HCT116 (cell line): ENCODE results near the gene KCNIP3. TPM values are rescaled to one million over a fixed set of nuclear protein-coding genes. Genes with fewer than 3 reads are reported as not detected.

Experiments
- ATAC-seq: fragments of 200-7000 bp; cut with Tn5 transposase; 2 replicates; pipeline ENCODE4 v1.9.1; 2020; ENCODE audit warnings: mild to moderate bottlenecking, moderate library complexity
- BruUV-seq: library from RNA; stranded (reverse); fragments of 400-500 nt; replicated peaks from 2 replicates; lab custom pipeline; 2021; lab: Mats Ljungman, UMichigan
- CTCF ChIA-PET: fragments of 300-600 bp; sonication (Branson Sonifier 250); formaldehyde crosslinking; loops from one replicate; lab custom pipeline; 2021; ENCODE audit warnings: antibody characterized with exemption; lab: Charles Lee
- POLR2A ChIA-PET: fragments of 300-600, 350-600 bp; sonication (Branson Sonifier 250); formaldehyde crosslinking; loops from one replicate; lab custom pipeline; 2021; ENCODE audit warnings: antibody characterized with exemption; lab: Charles Lee
- RAD21 ChIA-PET, 2 experiments: fragments of 300-600 bp; sonication (Branson Sonifier 250); formaldehyde crosslinking; loops; one replicate each; lab custom pipeline; 2023; ENCODE audit warnings: low total read pairs in 2 of 2; ENCODE audit not compliant: uncharacterized antibody in 2 of 2, unreplicated experiment in 2 of 2, low non-redundant PET in 1 of 2; lab: Charles Lee
- DNase-seq: peaks from one replicate; pipeline ENCODE4 v3.0.0-alpha.2; 2010; ENCODE audit warnings: low read depth, low spot score
- H2AFZ ChIP-seq: fragments of 200-600 bp; shearing (Covaris generic), sonication (generic); 2 replicates; pipeline ENCODE4 v1.6.1; 2017; ENCODE audit warnings: low read depth, mixed run types, mixed read lengths, antibody characterized with exemption, low read length; ENCODE audit not compliant: poor library complexity, severe bottlenecking
- H3K27ac ChIP-seq: 2 replicates; pipeline ENCODE4 v1.5.1; 2012; ENCODE audit warnings: low read depth, low read length
- H3K27me3 ChIP-seq: fragments of 200-600 bp; sonication (generic); 2 replicates; pipeline ENCODE4 v1.6.1; 2016; ENCODE audit warnings: mixed run types, low read length, mixed read lengths; ENCODE audit not compliant: insufficient read depth
- H3K36me3 ChIP-seq, 2 experiments: fragments of 200-500 bp in 1 of 2; fragments of 200-600 bp in 1 of 2; sonication (Bioruptor generic) in 1 of 2; sonication (generic) in 1 of 2; 2 replicates each; pipeline versions ENCODE4 v1.5.1 to v1.6.1; 2014 to 2016; ENCODE audit warnings: low read length in 2 of 2, inconsistent platforms in 1 of 2, mixed read lengths in 1 of 2, mixed run types in 1 of 2; ENCODE audit not compliant: insufficient read depth in 2 of 2, control insufficient read depth in 1 of 2
- H3K4me1 ChIP-seq, 2 experiments: fragments of 200-600 bp in 1 of 2; sonication (generic) in 1 of 2; 2 replicates each; pipeline versions ENCODE4 v1.5.1 to v1.6.1; 2012 to 2017; ENCODE audit warnings: low read length in 2 of 2, inconsistent platforms in 1 of 2, mild to moderate bottlenecking in 1 of 2, mixed read lengths in 1 of 2, mixed run types in 1 of 2, moderate library complexity in 1 of 2; ENCODE audit not compliant: insufficient read depth in 2 of 2, control insufficient read depth in 1 of 2
- H3K4me2 ChIP-seq: fragments of 200-600 bp; sonication (generic); 2 replicates; pipeline ENCODE4 v1.6.1; 2017; ENCODE audit warnings: mixed run types, low read length, mixed read lengths
- H3K4me3 ChIP-seq, 2 experiments: fragments of 200-600 bp in 1 of 2; sonication (generic) in 1 of 2; replicated peaks in 1 of 2; 2 replicates each; pipeline ENCODE4 v1.5.1; 2011 to 2016; ENCODE audit warnings: low read length in 2 of 2, control low read depth in 1 of 2, low read depth in 1 of 2, mild to moderate bottlenecking in 1 of 2, mixed read lengths in 1 of 2, mixed run types in 1 of 2
- H3K79me2 ChIP-seq: fragments of 200-600 bp; sonication (generic); 2 replicates; pipeline ENCODE4 v1.6.1; 2017; ENCODE audit warnings: mild to moderate bottlenecking, mixed run types, low read length, moderate library complexity, mixed read lengths; ENCODE audit not compliant: insufficient read depth
- H3K9ac ChIP-seq: fragments of 200-600 bp; sonication (generic); 2 replicates; pipeline ENCODE4 v1.6.1; 2016; ENCODE audit warnings: low read length, mixed read lengths
- H3K9me2 ChIP-seq: fragments of 200-600 bp; sonication (generic), shearing (Covaris generic); 2 replicates; pipeline ENCODE4 v1.6.1; 2017; ENCODE audit warnings: mixed run types, mild to moderate bottlenecking, moderate library complexity; ENCODE audit not compliant: insufficient read depth
- H3K9me3 ChIP-seq, 2 experiments: fragments of 200-500 bp in 1 of 2; fragments of 200-600 bp in 1 of 2; sonication (Bioruptor generic) in 1 of 2; sonication (generic) in 1 of 2; 2 replicates each; pipeline ENCODE4 v1.6.1; 2014 to 2017; ENCODE audit warnings: low read length in 2 of 2, mixed read lengths in 2 of 2, inconsistent platforms in 1 of 2, low read depth in 1 of 2, mild to moderate bottlenecking in 1 of 2, mixed run types in 1 of 2, moderate library complexity in 1 of 2; ENCODE audit not compliant: control insufficient read depth in 1 of 2, insufficient read depth in 1 of 2
- H4K20me1 ChIP-seq: fragments of 200-600 bp; sonication (generic), shearing (Covaris generic); 2 replicates; pipeline ENCODE4 v1.6.1; 2017; ENCODE audit warnings: mixed run types, mild to moderate bottlenecking, moderate library complexity; ENCODE audit not compliant: insufficient read depth
- CBX3 ChIP-seq: IDR thresholded peaks from 2 replicates; pipeline ENCODE4 v1.6.1; 2012; ENCODE audit warnings: low read depth
- CTCF ChIP-seq, 3 experiments: fragments of 200-600 bp in 1 of 3; sonication (generic) in 1 of 3; IDR thresholded peaks in 2 of 3; conservative IDR thresholded peaks in 1 of 3; 2 replicates each; pipeline ENCODE4 v1.5.1; 2012 to 2017; ENCODE audit warnings: low read depth in 2 of 3, low read length in 2 of 3, antibody characterized with exemption in 1 of 3, borderline replicate concordance in 1 of 3, control low read depth in 1 of 3, mild to moderate bottlenecking in 1 of 3, mixed read lengths in 1 of 3, mixed run types in 1 of 3, moderate library complexity in 1 of 3; ENCODE audit not compliant: insufficient read depth in 1 of 3
- EZH2 ChIP-seq: fragments of 200-600 bp; sonication (generic); IDR thresholded peaks from 2 replicates; pipeline ENCODE4 v1.6.1; 2017; ENCODE audit warnings: antibody characterized with exemption, mixed run types
- EZH2phosphoT487 ChIP-seq: fragments of 200-600 bp; IDR thresholded peaks from 2 replicates; pipeline ENCODE4 v1.6.1; 2018; ENCODE audit warnings: antibody characterized with exemption, borderline replicate concordance
- MAX ChIP-seq: IDR thresholded peaks from 2 replicates; pipeline ENCODE4 v1.6.1; 2012
- REST ChIP-seq: IDR thresholded peaks from 2 replicates; pipeline ENCODE4 v1.6.1; 2012; ENCODE audit warnings: low read depth
- SP1 ChIP-seq: IDR thresholded peaks from 2 replicates; pipeline ENCODE4 v1.6.1; 2012; ENCODE audit warnings: low read depth
- YY1 ChIP-seq: IDR thresholded peaks from 2 replicates; pipeline ENCODE4 v1.6.1; 2011; ENCODE audit warnings: low read length, low read depth, moderate library complexity, mild to moderate bottlenecking; ENCODE audit not compliant: insufficient replicate concordance; ENCODE audit errors: extremely low read depth
- intact Hi-C: fragments of 100-400 bp; cut with micrococcal nuclease; formaldehyde crosslinking; loops from 2 replicates; pipeline ENCODE4 v1.10.0; 2022
- total RNA-seq: library from RNA; stranded (reverse); gene quantifications from one replicate; pipeline ENCODE4 v1.2.1, GENCODE V29; 2021; ENCODE audit not compliant: unreplicated experiment

KCNIP3 gene
- total RNA-seq, 1 experiment from 2014 or later, result 3.1 TPM

- Histone ChIP-seq H3K4me1 (peaks cover 0 to 8% of the 10 kb centered on the region in 2 experiments; a peak in 1 of 4 replicates), H4K20me1 (no peaks in the 10 kb centered on the region), H3K4me2 (no peak overlapping the region), H3K9me2 (no peaks in the 10 kb centered on the region), H3K4me3 (no peak overlapping the region), H3K9me3 (no peaks in the 10 kb centered on the region)
- no peak for DNase-seq
- no peak for ATAC-seq
- no peak for TF ChIP-seq EZH2phosphoT487
- no peak for TF ChIP-seq CTCF (IDR thresholded peaks at IDR 0.05 in 2 of 3, conservative IDR thresholded peaks at IDR 0.05 in 1 of 3; ENCODE audit: borderline replicate concordance in 1 of 3, insufficient read depth in 1 of 3, low read depth in 2 of 3, low read length in 2 of 3)
- TF ChIP-seq SP1, result no peak
- TF ChIP-seq MAX, result no peak
- no peak for TF ChIP-seq EZH2
- TF ChIP-seq REST, result no peak
- no peak for TF ChIP-seq YY1
- no peak for TF ChIP-seq CBX3
- TF ChIP-seq, all 23 proteins: peak for 0
- intact Hi-C loops, result no loop called here
- POLR2A ChIA-PET, result no interaction called here
- H3K27me3 ChIP-seq, result no peaks in the 10 kb centered on the region
- RAD21 ChIA-PET, result interaction anchor here in 1 of 2 experiments (1.1 kb wide), 1 partner anchor 68 kb away, joined by 3 read pairs; no protein-coding TSS in a partner anchor
- no peak overlapping the region for H3K9ac ChIP-seq
- no peaks in the 10 kb centered on the region for H3K36me3 ChIP-seq
- BruUV-seq, result no TSS peak
- no peaks in the 10 kb centered on the region for H3K79me2 ChIP-seq
- H3K27ac ChIP-seq, result no peak overlapping the region
- CTCF ChIA-PET, result interaction anchor here (1.4 kb wide), 1 partner anchor 69 kb away, joined by 4 read pairs; no protein-coding TSS in a partner anchor
- H2AFZ ChIP-seq, result no peak overlapping the region
Measured at GRCh38 chr2:95299961-95300360, 2.8 kb downstream of the KCNIP3 start.
